Epithelial cell of esophagus (primary cell): ENCODE data around the gene DRD4.

ENCODE experiments used
- DNase-seq: peaks from one replicate; pipeline ENCODE4 v3.0.0; 2010; ENCODE audit warnings: low read depth
- H3K4me3 ChIP-seq: 2 replicates; pipeline ENCODE4 v1.5.1; 2011; ENCODE audit warnings: mild to moderate bottlenecking, low read length, control low read depth
- TF ChIP-seq, protein P1 (sequence below): IDR thresholded peaks from 2 replicates; pipeline ENCODE4 v1.5.1; 2011; ENCODE audit warnings: low read depth, mild to moderate bottlenecking, low read length, control low read depth, inconsistent platforms; ENCODE audit not compliant: insufficient read depth; ENCODE audit errors: missing control alignments

The DRD4 gene

DNA sequence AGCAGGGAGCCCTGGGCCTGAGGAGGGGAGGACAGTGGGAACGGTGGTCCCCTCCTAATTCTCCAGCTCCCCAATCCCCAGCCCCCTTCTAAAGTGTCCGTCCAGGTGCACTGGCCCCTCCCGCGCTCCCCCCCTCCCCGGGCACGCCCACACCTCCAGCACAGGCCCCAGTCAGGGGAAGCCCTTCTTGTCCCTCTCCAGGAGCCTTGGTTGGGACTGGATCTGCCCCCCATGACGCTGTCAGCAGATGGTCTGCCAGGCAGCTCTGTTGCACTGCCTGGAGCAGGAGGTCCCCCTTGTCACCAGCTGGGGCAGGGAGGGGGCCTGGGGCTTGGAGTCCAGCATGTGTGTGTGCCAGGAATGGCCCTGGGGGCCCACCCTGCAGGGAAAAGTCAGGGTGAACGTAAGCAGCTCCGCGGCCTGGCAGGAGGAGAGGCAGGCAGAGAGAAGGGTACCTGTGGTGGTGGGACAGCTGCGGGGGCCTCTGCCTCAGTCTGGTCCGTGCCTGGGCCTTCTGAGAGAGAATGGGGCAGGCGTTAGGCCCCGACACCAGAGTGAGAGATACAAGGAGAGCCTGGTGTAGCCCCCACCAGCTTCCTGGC, 22.9 kb upstream of the DRD4 start:
- DNase-seq: no peak
- no peak overlapping the region for H3K4me3 ChIP-seq
- TF ChIP-seq, protein P1, sequence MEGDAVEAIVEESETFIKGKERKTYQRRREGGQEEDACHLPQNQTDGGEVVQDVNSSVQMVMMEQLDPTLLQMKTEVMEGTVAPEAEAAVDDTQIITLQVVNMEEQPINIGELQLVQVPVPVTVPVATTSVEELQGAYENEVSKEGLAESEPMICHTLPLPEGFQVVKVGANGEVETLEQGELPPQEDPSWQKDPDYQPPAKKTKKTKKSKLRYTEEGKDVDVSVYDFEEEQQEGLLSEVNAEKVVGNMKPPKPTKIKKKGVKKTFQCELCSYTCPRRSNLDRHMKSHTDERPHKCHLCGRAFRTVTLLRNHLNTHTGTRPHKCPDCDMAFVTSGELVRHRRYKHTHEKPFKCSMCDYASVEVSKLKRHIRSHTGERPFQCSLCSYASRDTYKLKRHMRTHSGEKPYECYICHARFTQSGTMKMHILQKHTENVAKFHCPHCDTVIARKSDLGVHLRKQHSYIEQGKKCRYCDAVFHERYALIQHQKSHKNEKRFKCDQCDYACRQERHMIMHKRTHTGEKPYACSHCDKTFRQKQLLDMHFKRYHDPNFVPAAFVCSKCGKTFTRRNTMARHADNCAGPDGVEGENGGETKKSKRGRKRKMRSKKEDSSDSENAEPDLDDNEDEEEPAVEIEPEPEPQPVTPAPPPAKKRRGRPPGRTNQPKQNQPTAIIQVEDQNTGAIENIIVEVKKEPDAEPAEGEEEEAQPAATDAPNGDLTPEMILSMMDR: no peak

DNA sequence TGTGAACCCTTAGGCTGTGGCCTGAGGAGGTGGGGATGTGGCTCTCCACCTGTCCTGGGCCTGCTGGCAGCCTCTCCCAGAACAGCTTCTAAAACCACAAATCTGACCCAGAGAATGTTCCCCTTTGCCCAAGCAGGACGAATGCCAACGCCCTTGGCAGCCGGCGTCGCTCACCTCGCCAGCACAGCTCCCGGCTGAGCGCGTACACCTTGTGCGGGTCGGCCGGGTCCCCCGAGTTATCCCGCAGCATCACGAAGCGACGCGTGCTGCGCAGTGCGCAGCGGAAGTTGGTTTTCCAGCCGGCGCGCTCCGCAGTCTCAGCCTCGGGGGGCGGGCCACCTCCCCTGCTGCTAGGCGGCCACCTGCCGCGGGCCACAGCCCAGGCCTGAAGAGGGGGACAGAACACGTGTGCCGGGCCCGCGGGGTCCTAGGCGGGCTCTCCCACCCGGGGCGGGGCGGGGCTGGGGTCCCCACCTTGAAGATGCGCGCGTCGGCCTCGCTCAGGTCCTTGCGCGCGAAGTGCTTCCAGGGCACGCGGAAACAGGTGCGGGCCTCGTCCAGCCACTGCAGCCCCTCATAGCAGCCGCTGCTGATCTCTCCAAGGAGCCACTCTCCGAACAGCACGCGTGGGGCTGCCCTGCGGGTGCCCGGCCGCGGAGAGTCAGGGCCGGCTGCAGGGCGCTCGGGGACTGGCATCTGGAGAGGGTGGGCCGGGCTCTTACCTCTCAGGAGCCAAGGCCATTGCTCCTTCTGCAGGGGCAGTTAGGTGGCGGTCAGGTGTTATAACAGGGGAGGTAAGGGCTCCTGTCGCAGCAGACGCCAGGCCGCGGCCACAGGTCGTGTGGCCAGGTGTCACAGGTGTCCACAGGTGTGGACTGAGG, 22.2 kb upstream of the DRD4 start:
- TF ChIP-seq, protein P1: no peak
- H3K4me3 ChIP-seq: peak overlapping the region; percentile 61
- DNase-seq: peak; percentile 17

DNA sequence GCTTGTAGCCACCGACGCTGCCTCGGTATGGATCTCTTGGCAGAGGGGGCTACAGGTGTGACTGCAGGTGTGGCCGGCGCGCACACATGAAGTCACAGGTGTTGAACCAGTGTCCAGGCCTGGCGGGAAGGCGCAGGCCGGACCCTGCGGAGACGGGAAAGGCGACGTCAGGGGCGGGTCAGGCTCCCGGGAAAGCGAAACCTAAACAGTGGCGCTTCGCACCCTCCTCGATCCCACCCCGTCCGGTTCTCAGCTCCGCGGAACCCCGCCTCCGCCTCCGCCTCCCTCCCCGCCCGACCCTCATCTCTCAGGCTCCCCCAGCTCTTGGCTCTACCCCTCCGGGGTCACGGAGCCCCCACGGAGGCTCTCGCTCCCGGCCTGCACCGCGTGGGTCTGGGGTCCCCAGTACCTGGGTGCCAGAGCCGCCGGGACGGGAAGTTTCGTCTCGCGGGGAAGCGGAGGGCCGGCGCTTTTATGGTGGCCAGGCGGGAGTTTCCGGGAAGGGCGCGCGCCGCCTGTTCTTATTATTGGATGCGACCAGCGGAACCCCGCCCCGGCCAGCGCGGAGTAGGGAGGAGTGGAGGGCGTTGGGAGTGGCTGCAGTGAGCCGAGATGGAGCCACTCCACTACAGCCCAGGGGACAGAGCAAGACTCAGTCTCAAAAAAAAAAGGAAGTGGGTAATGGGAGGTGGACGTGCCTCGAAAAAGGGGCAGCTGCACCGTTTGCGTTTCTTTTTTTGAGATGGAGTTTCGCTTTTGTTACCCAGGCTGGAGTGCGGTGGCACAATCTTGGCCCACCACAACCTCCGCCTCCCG, 21.4 kb upstream of the DRD4 start, which contains the start of gene IRF7:
IRF7 (minus strand) TSS at position 447 of the 816 bp plus-strand sequence. CDS start 586 bp downstream, outside the sequence.
- DNase-seq: peak; percentile 93
- peak within 1 kb of the TSS; percentile 61 for H3K4me3 ChIP-seq
- TF ChIP-seq, protein P1: no peak

DNA sequence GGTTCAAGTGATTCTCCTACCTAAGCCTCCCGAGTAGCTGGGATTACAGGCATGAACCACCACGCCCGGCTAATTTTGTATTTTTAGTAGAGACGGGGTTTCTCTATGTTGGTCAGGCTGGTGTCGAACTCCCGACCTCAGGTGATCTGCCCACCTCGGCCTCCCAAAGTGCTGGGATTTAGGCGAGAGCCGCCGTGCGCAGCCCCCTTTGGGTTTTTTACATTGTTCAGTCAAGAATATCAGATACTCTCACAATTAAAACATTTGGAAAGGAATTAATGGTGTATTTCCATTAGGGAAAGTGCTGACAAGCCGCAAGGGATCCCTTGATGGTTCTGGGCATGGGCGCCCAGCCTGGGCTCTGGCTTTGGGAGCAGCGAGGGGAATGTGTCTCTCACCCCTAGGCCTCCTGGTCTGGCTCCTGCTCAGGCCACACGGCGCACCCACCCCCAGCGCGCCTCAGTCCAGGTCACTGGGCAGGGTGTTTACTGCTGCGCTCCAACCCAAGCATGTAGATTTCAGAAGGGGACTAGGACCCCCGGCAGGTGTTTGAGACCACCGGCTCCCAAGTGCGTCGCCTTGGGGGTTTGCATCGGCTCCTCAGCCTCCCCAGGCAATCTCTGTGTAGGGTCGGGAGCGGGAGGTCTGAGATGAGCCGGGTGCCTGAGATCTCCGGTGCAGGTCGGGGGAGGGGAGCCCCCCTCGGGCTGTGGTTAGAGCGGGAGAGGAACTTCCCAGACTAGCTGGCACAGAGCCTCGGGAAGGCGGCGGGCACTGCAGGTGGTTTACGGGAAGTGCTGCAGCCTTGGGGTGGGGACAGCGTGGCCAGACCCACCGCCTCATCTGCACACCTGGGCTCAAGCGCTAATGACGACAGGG, 20.5 kb upstream of the DRD4 start:
- no peak for DNase-seq
- TF ChIP-seq, protein P1: no peak
- no peak overlapping the region for H3K4me3 ChIP-seq

DNA sequence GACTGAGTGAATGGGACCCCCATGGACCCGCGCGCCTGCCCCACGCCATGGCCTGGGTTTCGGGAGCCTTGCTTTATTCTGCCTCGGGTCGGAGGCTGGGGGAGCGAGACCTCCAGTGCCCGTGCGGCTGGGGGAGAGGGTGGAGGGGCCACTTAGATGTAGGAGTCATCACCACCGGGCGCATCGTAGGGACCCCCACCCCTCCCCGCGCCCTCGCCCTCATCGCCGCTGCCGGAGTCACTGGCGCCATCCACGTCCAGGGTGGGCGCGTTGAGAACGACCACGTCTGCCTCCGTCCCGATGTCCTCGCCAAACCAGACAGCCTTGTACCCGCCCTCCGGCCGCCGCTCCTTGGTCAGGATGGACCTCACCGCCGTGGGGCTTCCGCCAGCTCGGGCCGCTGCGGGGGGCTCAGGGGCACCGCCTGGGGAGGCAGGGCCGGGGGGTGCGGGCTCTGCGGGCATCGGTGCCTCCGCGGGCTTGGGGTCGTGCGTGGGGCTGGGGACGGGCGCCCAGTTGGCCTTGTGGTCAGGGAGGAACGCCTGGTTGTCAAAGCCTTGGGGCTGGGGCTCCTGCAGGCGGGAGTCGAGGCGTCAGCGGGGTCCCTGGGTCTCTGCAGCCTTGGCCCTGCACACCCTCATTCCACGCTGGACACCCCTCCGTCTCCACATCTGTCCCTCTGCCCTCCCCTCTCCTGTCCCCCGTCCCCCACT, 19.7 kb upstream of the DRD4 start:
- TF ChIP-seq, protein P1: no peak
- no peak for DNase-seq
- H3K4me3 ChIP-seq: no peak overlapping the region
